HT1080 (cell line): Measurements from ENCODE around the gene CASK. TPM values are rescaled to one million over a fixed set of nuclear protein-coding genes. Genes with fewer than 3 reads are reported as not detected.
"Not testable (repeated sequence)": the region's sequence is repeated elsewhere in the genome, so short reads cannot be mapped to it uniquely, and the experiment has no call there.

Experiments used
- DNase-seq: peaks from one replicate; pipeline ENCODE4 v3.0.0-alpha.2; 2015; ENCODE audit warnings: low read depth
- total RNA-seq: library from RNA; depleted of rRNA; stranded (reverse); fragments of >200 nt; shearing (Covaris generic); gene quantifications from 2 replicates; pipeline ENCODE4 v1.2.3, GENCODE V29; 2014

Gene CASK
- total RNA-seq, 1 experiment from 2014 or later = 11.8 TPM

DNA sequence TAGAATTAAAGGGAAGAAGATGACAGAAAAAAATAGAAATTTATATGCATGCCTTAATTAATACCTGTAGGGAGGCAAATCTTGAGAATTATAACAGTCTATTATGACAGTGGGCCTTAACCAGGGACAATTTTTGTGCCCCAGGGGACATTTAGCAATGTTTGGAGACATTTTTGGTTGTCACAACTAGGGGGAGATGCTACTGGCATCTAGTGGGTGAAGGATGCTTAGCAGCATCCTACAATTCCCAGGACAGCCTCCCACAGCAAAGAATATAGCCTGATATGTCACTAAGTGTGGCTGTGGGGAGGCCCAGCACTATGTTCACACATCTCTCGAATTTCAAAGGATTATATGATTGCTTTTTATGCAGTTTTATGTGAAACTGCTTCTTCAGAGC lies 188.8 kb downstream of the CASK start:
- peak; percentile 4 for DNase-seq

DNA sequence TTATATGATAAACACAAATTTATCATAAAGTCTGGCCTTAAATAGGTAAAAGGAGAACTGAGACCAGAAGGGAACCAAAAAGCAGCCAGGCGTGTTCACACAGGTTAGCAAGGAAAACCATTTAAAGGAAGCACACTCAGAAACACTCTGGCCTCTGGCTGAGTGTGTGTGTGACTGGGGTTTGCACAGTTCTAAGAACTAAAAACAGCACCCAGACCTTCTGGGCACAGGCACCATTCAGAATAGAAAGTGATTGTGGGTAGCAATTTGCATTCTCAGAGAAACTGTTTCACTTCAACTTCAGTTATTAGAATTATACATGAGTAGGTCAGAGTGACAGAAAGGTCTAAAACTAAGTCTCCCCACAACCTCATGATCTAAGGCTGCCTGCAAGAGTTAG lies 189.4 kb downstream of the CASK start:
- DNase-seq = no peak

GRCh38 chrX:41732260-41732659 lies 191.1 kb downstream of the CASK start:
- DNase-seq = no peak

DNA sequence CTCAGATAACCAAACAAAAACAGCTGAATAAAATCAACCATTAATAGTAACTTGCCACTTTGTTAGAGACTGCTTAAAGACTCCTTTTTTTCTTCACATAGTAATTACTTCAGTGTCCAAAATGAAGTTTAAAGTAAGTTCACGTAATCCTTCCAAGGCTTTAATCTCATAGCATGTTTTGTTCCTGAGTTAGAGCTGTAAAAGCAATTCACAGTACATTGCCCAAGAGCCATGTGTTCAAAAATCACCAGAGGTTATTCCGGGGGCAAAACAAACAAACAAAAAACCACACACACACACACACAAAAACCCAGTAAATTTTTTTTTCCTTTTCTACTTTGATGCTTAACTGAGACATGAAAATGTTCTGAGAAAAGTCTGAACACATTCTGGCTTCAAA lies 193.3 kb downstream of the CASK start:
- DNase-seq = no peak

DNA sequence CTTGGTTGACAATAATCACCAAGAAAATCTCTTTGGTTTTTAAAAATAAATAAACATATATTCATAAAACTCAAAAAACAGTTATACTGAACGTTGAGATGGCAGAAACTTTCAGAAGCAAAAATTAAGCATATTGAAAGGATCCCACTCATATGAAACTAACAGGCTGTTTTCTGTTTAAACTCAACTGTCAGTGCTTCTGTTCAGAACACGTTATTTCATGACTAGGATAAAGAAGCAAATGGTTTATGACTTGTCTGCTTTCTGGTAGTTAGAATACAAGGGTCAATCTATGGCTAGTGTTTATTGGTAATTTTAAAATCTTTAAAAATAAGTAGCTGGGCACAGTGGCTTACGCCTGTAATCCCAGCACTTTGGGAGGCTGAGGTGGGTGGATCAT lies 195.2 kb downstream of the CASK start:
- DNase-seq = no peak

GRCh38 chrX:41723826-41724225 lies 199.5 kb downstream of the CASK start, which contains the start of gene GPR82:
GPR82 (plus strand) TSS chrX:41724181; CDS start chrX:41727027, 2,846 bp downstream.
- DNase-seq = no peak

DNA sequence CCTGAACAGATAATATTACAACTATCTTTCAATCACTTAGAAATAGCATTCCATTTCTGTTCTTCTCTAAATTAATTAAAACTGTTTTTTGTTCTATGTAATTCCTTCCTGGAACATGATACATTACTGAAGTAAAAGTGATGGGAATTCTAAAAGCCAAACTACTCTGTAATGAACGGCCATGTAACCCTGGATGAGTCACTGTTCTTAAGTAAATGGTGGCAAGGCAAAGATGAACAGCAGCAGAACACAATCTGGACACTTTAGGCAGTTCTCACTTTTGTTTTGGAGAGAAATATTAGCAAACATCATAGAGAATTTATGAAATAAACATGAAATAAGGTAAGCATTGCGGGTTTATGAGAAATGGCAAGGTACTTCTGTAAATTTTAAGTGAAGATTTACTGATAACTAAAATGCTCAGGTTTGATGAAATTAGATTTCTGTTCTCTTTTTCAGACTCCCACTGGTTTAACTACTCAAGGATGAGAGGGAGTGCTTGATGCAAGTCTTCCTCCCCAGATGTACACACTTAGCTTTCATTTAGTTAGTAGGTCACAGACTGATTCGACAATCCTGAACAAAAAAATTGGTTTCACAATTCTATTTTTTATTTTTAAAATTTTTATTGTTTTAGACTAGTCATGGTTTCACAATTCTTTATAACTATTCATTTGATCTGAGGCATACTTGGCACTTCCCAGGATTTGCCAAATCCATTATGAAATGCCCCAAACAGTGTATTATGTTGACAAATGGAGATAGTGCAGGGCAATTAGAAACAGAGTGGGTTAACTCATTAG lies 200.3 kb downstream of the CASK start:
- DNase-seq = no peak

- DNase-seq = no peak
These were observed 201.1 kb downstream of the CASK start for GRCh38 chrX:41722214-41722613.

DNA sequence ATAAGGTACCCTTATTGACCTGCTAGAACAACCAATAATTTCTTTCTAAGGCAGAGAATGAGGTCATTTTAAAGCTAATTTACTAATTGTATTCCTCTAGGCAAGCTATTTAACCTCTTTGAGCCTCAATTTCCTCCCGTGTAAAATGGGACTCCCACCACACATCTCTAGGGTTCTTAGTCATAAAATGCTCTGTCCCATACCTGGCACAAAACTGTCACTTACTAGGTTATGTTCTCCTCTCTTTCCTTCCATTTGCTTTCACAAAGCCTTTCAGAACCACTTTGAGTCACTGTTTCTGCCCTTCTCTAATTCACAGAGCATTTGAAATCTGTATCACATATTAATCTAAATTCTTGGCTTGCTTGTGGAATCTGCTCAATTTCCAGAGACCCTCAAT lies 201.8 kb downstream of the CASK start:
- no peak for DNase-seq

DNA sequence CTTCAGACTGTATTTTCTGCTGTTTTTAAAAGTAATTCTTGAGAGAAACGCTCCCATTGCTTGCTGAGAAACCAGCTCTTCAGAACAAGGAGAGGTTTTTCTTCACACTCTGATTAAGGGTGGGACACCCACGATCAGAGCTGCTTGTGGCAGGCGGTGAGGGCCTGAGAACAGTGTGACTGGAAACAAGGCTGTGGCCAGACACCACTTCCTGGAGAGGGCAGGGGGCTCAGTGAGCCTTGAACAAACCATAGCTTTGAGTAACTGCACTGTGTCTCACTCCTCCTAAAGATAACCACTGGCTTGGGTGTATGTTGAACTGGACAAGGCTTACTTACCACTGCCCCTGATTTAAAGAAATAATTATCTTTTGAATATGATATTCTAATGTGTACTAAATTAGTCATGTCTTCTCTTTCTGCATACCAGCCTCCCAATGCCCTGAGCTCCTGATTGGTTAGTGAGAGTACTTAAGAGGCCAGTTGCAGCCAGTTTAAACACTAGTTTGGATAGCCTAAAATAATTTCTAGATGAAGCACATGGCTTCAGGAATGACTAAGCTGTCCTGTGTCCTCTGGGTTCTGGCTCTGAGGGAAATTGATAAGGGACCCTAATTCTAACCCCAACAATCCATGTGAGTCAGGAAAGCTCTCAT lies 203.1 kb downstream of the CASK start:
- DNase-seq = peak; percentile 0

- DNase-seq = not testable (repeated sequence)
These were observed 203.7 kb downstream of the CASK start for GRCh38 chrX:41719610-41720009.

DNA sequence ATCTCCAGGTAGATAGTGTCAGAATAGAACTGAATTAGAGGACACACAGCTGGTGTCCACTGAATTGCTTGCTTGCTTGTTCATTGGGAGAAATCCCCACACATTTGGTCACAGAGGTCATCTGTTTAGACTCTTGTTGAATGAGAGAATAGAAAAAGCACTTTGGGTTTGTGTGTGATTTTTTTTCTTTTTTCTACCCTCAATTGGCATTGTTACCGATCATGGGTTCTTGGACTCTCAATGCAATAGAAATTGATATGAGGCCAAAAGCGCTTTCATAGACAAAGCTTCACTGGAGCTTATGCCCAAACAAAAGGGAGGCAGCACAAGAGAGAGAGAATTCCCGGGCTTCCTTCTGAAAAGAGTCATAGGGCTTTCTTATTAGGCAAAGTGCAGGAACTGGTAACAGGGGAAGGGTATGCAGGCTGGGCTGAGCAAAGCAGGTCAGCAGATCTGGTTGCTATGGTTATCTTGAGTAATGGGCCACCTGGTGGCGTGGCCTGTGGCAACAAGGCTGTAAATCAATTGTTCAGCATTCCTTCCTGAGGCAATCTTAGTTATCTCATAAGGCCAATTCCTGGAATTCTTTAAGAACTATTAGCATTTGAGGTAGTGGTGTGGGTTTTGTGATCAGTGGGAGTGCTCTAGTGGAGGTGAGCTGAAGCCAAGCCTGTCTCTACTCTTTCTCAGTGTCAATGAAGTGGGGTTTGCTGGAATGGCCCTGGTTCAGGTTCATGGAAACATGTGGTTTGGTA lies 204.7 kb downstream of the CASK start:
- DNase-seq = peak; percentile 0

DNA sequence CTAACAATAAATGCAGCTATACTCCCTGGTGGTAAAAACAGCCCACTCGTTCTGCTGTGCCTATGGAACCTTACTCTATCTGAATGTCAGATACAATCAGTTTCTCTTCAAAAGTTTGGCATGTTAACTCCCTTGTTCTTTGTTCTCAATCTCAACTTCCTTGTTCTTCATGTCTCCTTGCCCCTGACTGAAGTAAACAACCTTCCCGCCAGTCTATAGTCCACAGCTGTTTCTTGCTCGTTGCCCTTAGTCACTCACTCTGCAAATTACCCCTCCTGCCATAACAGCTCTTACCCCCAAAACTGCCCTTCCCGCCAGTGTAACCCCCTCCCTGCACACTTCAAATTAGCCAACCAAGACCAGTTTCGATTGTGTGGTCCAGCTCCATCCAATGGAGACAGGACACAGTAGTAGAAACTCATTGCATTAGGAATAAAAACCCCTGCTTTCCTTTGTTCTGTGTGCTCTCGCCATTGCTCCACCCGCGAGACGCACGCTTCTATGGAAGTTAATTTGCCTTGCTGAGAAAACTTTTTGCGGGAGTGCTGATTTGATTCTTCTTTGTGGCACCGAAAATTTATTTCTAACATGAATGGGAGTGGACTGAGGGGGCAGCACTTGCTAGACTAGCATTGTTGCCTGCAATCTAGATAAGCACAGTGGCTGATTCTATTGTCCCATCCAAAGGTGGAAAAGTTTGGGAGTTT lies 206.4 kb downstream of the CASK start:
- no peak for DNase-seq

GRCh38 chrX:41716222-41716621 lies 207.1 kb downstream of the CASK start:
- DNase-seq = no peak

DNA sequence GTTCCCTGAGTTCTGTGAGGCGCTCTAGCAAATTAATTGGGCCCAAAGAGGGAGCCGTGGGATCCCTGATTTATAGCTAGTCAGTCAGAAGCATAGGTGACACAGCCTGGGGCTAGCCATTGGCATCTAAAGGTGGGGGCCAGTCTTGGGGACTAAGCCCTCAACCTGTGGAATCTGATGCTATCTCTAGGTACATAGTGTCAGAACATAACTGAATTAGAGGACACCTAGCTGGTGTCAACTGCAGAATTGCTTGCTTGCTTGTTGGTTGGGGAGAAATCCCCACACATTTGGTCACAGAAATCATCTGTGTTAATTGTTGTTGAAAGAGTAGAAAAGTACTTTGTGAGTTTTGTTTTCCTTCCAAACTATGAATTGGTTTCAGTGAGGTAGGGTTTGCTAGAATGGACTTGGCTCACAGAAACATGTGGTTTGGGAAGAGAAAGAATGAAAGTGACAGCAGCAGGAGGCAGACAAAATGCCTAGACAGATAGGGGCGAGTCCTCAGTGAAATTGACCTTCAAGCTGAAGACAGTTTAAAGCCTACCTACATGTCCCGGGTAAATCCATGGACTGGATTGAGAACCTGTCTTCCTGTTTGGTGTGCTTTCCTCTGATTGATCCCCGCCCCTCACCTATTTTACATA lies 212.2 kb downstream of the CASK start:
- DNase-seq = no peak

DNA sequence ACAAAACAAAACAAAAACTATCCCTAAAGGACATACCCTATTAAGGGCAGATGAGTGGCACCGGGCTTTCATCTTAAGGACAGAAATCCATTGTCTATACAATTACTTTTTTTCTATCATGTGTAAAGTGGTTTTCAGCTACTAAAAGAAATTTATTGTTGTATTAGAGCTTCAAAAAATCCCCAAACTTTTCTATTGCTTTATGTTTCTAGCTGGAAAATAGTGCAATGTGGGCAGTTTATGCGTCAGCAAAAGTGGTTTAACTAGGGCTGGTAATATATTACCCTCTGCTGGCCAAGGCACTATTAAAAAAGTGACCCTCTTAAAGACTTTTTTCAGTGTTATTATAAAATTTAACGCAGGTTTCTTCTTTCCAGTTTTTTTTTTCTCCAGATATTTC lies 214.9 kb downstream of the CASK start:
- DNase-seq = no peak

DNA sequence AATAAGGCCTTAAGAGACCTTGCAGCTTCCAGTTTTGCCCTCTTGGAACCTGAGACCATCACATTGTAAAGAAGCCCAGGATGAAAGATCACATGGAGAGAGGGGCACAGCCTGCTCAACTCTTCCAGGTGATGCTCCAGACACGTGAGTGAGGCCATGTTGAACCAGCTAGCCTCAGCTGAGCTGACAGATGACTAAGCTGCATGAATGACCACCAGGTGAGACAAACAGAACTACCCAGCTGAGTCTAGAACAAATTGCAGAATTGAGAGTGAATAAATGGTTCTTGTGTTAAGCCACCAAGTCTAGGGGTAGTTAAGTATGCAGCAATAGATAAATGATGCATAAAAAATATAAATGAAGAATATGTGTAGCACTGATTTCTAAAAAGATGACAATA lies 216.1 kb downstream of the CASK start:
- no peak for DNase-seq

DNA sequence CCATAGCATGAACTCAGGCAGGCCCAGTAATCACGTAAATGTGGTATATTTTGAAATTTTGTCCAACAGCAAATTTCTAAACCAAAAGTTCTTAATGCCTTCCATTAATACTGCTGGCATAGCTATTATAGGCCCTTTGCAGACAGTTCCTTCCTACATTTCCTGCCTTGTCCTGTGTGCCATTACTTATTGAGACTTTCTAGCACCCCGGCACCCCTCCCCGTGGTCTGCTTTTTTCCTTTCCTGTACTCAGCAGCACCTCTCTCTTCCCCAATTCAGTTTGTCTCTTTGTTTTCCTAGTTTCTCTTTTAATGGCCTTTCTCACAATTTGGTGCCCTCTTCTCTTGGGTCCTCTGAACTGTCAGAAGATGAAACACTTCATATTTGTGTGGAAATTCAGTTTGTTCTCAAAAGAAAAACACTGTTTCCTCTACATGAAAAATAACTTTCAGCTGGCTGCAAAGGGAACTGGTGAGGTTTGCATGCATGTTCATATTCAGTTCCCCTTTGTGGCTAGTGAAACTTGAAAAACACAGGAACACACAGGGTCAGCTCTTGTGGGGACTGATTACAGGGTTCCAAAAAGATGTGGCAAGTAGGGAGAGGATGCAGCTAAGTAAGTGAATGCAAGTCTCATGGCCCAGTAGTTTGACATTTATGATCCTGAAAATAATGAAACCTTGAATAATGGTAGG lies 217.5 kb downstream of the CASK start:
- DNase-seq = no peak

- DNase-seq = no peak
These were observed 218.3 kb downstream of the CASK start for GRCh38 chrX:41705042-41705441.

DNA sequence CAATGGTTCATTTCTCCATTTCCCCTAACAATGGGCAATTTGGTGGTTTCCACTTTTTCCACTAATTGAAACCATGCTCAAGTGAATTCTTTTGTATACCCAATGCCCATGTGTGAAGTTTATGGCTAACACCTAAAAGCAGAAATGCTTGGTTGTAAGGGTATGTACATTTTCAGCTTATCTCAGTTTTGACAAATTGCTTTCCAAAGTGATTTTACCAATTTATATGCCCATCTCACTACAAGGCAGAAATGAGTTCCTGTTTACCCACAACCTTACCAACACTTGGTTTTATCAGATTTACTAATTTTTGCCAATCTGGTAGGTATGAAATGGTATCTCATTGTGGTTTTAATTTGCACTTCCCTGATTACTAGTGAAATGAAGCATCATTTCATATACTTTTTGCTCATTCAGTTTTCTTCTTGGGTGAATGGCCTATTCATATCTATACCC lies 219.8 kb downstream of the CASK start:
- no peak for DNase-seq
